K562 (cell line): ENCODE measurements around the gene CKAP5. TPM values are rescaled to one million over a fixed set of nuclear protein-coding genes. Genes with fewer than 3 reads are reported as not detected.

ENCODE experiments used
- ATAC-seq: fragments of 200-7000 bp; cut with Tn5 transposase; 3 replicates; pipeline ENCODE4 v1.9.1; 2020; ENCODE audit warnings: moderate library complexity
- BruUV-seq: library from RNA; stranded (reverse); fragments of 400-500 nt; replicated peaks from 2 replicates; lab custom pipeline; 2021; lab: Mats Ljungman, UMichigan
- CTCF ChIA-PET: fragments of 300-600 bp; formaldehyde crosslinking; extraction: SDS; loops from one replicate; lab custom pipeline; 2021; ENCODE audit warnings: low intra/inter-chr PET ratio; lab: Yijun Ruan, JAX
- POLR2A ChIA-PET: fragments of 300-600, 350-650 bp; sonication (Branson Sonifier 250); formaldehyde crosslinking; extraction: SDS; loops from one replicate; lab custom pipeline; 2021; ENCODE audit warnings: antibody characterized with exemption, inconsistent platforms; lab: Yijun Ruan, JAX
- DNase-seq, 4 experiments: peaks; one replicate each; pipeline versions ENCODE4 v3.0.0 to v3.0.0-alpha.2; 2011 to 2018; ENCODE audit warnings: low spot score in 3 of 4, mixed read lengths in 3 of 4; ENCODE audit errors: extremely low read depth in 1 of 4
- FAIRE-seq: peaks from 2 replicates; lab custom pipeline; 2011; peaks lifted over from hg19 to GRCh38; lab: Jason Lieb, UNC
- H2AFZ ChIP-seq: 2 replicates; pipeline ENCODE4 v1.6.0; 2011; ENCODE audit warnings: low read depth, low read length, control low read depth, inconsistent platforms
- H3K27ac ChIP-seq: fragments of 200-600 bp; 3 replicates; pipeline ENCODE4 v1.8.0; 2011; ENCODE audit warnings: low read depth, mild to moderate bottlenecking, control low read depth, inconsistent platforms, low read length, moderate library complexity, mixed read lengths; ENCODE audit errors: extremely low read depth
- H3K27me3 ChIP-seq, 2 experiments: fragments of 300-600 bp in 1 of 2; 2 replicates in 1 of 2; 3 replicates in 1 of 2; pipeline versions ENCODE4 v1.6.0 to v1.8.0; 2011; ENCODE audit warnings: inconsistent platforms in 2 of 2, low read length in 2 of 2, mild to moderate bottlenecking in 1 of 2, mixed read lengths in 1 of 2, moderate library complexity in 1 of 2; ENCODE audit not compliant: control insufficient read depth in 2 of 2, insufficient read depth in 2 of 2
- H3K36me3 ChIP-seq: fragments of 300-600 bp; 3 replicates; pipeline ENCODE4 v1.8.0; 2011; ENCODE audit warnings: mild to moderate bottlenecking, low read length, inconsistent platforms; ENCODE audit not compliant: control insufficient read depth, insufficient read depth
- H3K4me1 ChIP-seq, 2 experiments: fragments of 200-600 bp in 1 of 2; replicated peaks in 1 of 2; 2 replicates in 1 of 2; 3 replicates in 1 of 2; pipeline versions ENCODE4 v1.5.1 to v1.8.0; 2011; ENCODE audit warnings: inconsistent platforms in 2 of 2, low read length in 2 of 2, mild to moderate bottlenecking in 1 of 2, mixed read lengths in 1 of 2, moderate library complexity in 1 of 2; ENCODE audit not compliant: control insufficient read depth in 2 of 2, insufficient read depth in 2 of 2
- H3K4me2 ChIP-seq: 2 replicates; pipeline ENCODE4 v1.6.1; 2011; ENCODE audit warnings: low read length, control low read depth, inconsistent platforms, mixed read lengths; ENCODE audit not compliant: insufficient read depth
- H3K4me3 ChIP-seq: fragments of 200-600 bp; sonication (generic), shearing (Covaris generic); 2 replicates; pipeline ENCODE4 v1.5.1; 2016; ENCODE audit warnings: control low read depth, inconsistent platforms
- H3K79me2 ChIP-seq: fragments of 200-600 bp; 3 replicates; pipeline ENCODE4 v1.8.0; 2011; ENCODE audit warnings: low read length, inconsistent platforms; ENCODE audit not compliant: control insufficient read depth, insufficient read depth
- H3K9ac ChIP-seq, 2 experiments: 2 replicates each; pipeline versions ENCODE4 v1.6.0 to v1.6.1; 2011; ENCODE audit warnings: low read depth in 2 of 2, low read length in 2 of 2, control low read depth in 1 of 2, inconsistent platforms in 1 of 2, mild to moderate bottlenecking in 1 of 2, mixed read lengths in 1 of 2; ENCODE audit not compliant: insufficient read depth in 1 of 2
- H3K9me1 ChIP-seq: one replicate; pipeline ENCODE4 v1.6.0; 2011; ENCODE audit warnings: inconsistent platforms, mild to moderate bottlenecking, low read length, moderate library complexity; ENCODE audit not compliant: control insufficient read depth, insufficient read depth
- H3K9me3 ChIP-seq: replicated peaks from 2 replicates; pipeline ENCODE4 v1.5.1; 2011; ENCODE audit warnings: low read depth, low read length, inconsistent platforms; ENCODE audit not compliant: control insufficient read depth, insufficient read depth
- H4K20me1 ChIP-seq: replicated peaks from 2 replicates; pipeline ENCODE4 v1.6.1; 2011; ENCODE audit warnings: low read length, inconsistent platforms, mixed read lengths; ENCODE audit not compliant: control insufficient read depth, insufficient read depth
- ARID3A ChIP-seq: IDR thresholded peaks from 2 replicates; pipeline ENCODE4 v1.6.1; 2012; ENCODE audit warnings: low read depth, low read length, improper control_type of control experiment, borderline replicate concordance
- CREBBP ChIP-seq: IDR thresholded peaks from one replicate; pipeline ENCODE4 v1.6.1; 2012; ENCODE audit warnings: low read depth, mild to moderate bottlenecking, control low read depth, inconsistent platforms, low read length
- RBM39 ChIP-seq: fragments of 200-400 bp; formaldehyde crosslinking; optimal IDR thresholded peaks from 2 replicates; pipeline ENCODE3; 2018; ENCODE audit warnings: low read depth, low read length
- U2AF1 ChIP-seq: fragments of 200-400 bp; formaldehyde crosslinking; optimal IDR thresholded peaks from 2 replicates; pipeline ENCODE3; 2017; ENCODE audit warnings: mild to moderate bottlenecking, low read depth, low read length, moderate library complexity
- WGBS: fragments of 100-300 bp; shearing (Covaris generic); methylation state at CpG from one replicate; pipeline ENCODE4 v1.1.6; 2016; ENCODE audit warnings: low coverage, mixed read lengths; ENCODE audit not compliant: insufficient coverage; ENCODE audit errors: missing lambda C conversion rate; 5-methylcytosine and 5-hydroxymethylcytosine counted together
- in situ Hi-C: fragments of 300-500 bp; cut with MboI; formaldehyde crosslinking; loops from 4 replicates; pipeline ENCODE4 v1.15.0; 2018; ENCODE audit warnings: inconsistent platforms, mixed read lengths
- intact Hi-C: fragments of 100-400 bp; cut with micrococcal nuclease; formaldehyde crosslinking; loops from 2 replicates; pipeline ENCODE4 v1.14.2; 2022
- polyA plus RNA-seq, 8 experiments: library from polyadenylated mRNA; depleted of rRNA in 4 of 8; stranded (reverse) in 5 of 8; unstranded in 3 of 8; fragments of >200 nt; fragmentation: Nextera tagmentation in 2 of 8; fragmentation: Illumina TruSeq in 1 of 8; extraction: Ambion mirVana in 2 of 8; extraction: Trizol in 1 of 8; gene quantifications; 2 replicates each; pipeline versions ENCODE4 v1.2.1 to v1.2.3, GENCODE V29; 2011 to 2014; ENCODE audit warnings: inconsistent platforms in 1 of 8, missing spikeins in 1 of 8
- total RNA-seq, 7 experiments: library from RNA; depleted of rRNA in 6 of 7; stranded (reverse); fragments of >200 nt in 6 of 7; fragmentation: Illumina TruSeq in 2 of 7; extraction: Trizol in 2 of 7; gene quantifications; 2 replicates each; pipeline versions ENCODE4 v1.2.1 to v1.2.3, GENCODE V29; 2011 to 2021; ENCODE audit warnings: low replicate concordance in 1 of 7

CKAP5 gene
- total and polyA plus RNA-seq, 9 of the 15 experiments (the other 6 are each of a cell fraction or from before 2014, with no cell fraction given): 60.1 to 239 (median 139) TPM

GRCh38 chr11:46743043-46743442, 103.0 kb downstream of the CKAP5 start:
- peaks cover 69% of the 10 kb centered on the region for H3K36me3 ChIP-seq
- 86% methylated on average over 2 of the region's 2 CpGs for WGBS
- no peak for DNase-seq
- TF ChIP-seq U2AF1 (no peak), RBM39 (no peak), ARID3A (no peak), CREBBP (no peak)
- TF ChIP-seq, all 486 proteins: peak for 0
- Histone ChIP-seq H3K9ac (no peak overlapping the region), H4K20me1 (no peaks in the 10 kb centered on the region), H3K4me3 (no peak overlapping the region), H3K27me3 (no peaks in the 10 kb centered on the region), H2AFZ (no peak overlapping the region), H3K79me2 (no peaks in the 10 kb centered on the region), H3K4me1 (no peaks in the 10 kb centered on the region; a peak in 1 of 5 replicates), H3K27ac (no peak overlapping the region), H3K9me1 (no peaks in the 10 kb centered on the region), H3K9me3 (no peaks in the 10 kb centered on the region), H3K4me2 (no peak overlapping the region)
- FAIRE-seq (no peak), ATAC-seq (no peak)
- ChIA-PET POLR2A (interaction anchor here (0.7 to 2.0 kb wide), 6 partner anchors 8 to 40 kb away, joined by 3 to 6 read pairs (median 4); no protein-coding TSS in a partner anchor), CTCF (no interaction called here)
- in situ Hi-C loops (loop anchor here (10.0 kb wide), 1 partner anchor 392 kb away; no protein-coding TSS in a partner anchor), intact Hi-C loops (no loop called here)
- no TSS peak for BruUV-seq
